Nucleus accumbens (tissue), 56 donors: ENCODE measurements around the gene CXorf58.
"Not testable (repeated sequence)": the region's sequence is repeated elsewhere in the genome, so short reads cannot be mapped to it uniquely, and the experiment has no call there.

ENCODE experiments used
- DNase-seq, 56 donors: peaks; one replicate each; lab custom pipeline; 2025; lab: John Stamatoyannopoulos, UW

CXorf58 gene, protein sequence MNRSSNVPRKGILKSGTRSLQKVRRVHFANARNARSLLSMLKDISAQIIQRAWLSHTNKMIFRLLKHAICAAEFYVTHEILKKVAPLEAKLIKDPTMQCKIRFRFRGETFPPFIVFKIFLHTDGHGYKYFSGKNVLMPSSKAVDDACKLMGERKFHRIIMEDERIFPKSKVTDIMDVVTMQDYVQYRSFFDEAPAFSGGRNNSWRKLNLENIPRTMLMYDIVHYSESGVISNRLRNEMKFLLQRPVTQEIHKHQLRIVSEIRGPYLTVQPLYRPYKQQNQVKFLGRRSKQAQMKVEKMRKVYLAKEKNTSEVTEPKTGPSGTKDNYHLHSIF

DNA sequence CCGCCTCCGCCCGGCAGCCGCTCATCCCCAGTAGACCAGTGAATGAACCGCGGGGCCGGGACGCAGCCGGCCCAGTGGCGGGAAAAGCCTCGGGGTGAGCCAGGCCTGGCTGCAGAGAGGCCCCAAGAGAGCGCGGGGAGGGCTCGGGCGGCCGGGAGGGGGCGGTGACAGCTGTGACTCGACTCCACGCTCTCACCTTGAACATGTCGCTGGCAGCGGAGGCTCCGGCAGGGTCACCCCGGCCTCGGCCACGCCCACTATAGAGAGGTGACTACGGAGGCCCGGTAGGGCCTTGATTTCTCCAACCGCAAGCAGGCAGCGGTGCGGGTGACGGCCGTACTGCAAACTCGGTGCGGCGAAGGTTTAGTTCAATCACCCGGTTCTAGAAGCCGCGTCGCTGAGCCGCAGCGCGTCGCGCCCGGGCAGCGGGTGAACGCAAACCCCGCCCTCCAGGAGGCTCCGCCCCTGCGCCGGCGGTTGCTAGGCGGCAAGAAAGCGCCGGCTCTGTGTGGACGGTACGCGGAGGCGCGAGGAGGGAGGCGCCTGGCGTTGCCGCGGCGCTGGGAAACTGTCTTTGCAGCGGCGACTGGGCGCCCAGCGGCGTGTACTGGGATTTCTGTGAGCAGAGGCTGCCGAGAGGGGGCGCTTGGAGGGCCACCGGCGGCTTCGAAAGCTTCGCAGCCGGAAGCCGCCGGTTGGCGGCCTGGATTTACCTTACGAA, at the start of gene CXorf58, which contains the start of gene APOO:
Gene CXorf58 (plus strand): TSS at position 509 of the 721 bp plus-strand sequence. CDS start 2,297 bp downstream, outside the sequence.
Gene APOO (minus strand): TSS at position 441 of the 721 bp plus-strand sequence. CDS start 236 bp downstream, at position 205.
- DNase-seq: peak in 55 of 56 donors; percentile 27 to 94 (median 82)

DNA sequence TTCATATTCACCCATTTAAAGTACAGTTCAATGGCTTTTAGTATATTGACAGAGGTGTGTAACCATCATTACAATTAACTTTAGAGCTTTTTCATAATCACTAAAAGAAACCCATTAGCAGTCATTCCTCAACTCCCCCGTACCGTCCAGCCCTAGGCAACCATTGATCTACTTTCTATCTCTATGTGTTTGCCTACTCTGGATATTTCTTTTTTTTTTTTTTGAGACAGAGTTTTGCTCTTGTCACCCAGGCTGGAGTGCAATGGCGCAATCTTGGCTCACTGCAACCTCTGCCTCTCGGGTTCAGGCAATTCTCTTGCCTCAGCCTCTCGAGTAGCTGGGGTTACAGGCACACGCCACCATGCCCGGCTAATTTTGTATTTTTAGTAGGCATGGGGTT, 48.6 kb upstream of the CXorf58 start:
- not testable (repeated sequence) for DNase-seq

DNA sequence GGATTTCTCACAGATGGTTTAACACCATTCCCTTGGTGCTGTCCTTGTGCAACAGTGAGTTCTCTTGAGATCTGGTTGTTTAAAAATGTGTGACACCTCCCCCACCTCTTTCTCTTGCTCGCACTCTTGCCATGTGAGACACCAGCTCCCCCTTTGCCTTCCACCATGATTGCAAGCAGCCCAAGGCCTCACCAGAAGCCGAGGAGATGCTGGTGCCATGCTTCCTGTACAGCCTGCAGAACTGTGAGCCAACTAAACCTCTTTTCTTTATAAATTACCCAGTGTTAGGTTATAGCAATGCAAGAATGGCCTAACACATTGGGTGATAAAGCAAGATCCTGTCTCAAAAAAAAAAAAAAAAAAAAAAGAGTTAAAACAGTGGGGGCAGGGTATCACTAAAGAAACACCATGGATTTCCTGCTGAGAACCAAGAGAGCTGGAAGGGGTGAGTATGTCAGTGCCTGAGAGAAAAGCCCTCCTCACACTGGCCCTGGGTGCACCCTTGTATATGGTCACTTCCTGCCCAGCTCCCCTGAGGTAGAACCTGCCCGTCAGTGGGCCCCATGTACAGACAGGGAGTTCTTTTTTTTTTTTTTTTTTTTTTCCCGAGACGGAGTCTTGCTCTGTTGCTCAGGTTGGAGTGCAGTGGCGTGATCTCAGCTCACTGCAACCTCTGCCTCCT, 46.5 kb upstream of the CXorf58 start:
- no peak for DNase-seq

DNA sequence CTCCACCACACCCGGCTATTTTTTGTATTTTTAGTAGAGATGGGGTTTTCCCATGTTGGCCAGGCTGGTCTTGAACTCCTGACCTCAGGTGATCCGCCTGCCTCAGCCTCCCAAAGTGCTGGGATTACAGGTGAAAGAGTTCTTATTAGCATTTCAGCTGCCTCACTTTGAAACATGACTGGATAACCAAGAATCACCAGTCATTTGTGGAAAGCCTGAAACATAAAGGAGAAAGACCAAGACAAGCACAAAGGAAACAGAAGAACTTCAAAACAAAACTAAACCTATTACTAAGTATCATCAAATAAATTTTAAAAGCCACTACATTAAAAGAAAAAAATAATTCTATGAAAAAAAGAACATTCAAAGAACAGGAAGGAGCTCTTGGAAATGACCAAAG, 45.9 kb upstream of the CXorf58 start:
- DNase-seq: not testable (repeated sequence)

DNA sequence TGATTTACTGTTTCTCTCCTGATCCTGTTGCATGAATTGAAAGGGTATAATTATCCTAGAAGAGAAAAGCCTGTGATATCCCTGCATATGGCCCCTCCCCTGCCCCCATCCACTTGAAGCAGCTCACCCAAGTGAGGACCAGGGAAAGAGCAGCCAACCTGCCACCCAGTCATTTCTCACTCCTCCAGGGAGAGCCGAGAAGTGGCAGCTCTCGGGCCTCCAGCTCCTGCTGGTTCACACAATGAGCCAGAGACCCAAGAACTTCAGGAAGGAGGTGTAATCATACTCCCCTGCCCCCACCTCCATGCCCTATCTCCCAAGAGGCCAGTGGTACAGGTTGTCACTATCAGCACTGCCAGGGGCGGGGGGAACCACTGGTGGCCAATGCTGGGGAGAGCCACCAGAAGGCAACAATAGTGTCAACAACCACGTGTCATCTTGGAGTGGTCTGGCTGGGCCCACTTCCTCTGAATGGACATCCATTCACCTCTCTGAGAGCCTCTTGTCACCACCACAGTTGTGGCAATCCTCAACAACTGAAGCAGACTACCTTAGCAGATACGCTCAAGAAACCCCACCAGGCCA, 43.0 kb upstream of the CXorf58 start:
- DNase-seq: no peak

DNA sequence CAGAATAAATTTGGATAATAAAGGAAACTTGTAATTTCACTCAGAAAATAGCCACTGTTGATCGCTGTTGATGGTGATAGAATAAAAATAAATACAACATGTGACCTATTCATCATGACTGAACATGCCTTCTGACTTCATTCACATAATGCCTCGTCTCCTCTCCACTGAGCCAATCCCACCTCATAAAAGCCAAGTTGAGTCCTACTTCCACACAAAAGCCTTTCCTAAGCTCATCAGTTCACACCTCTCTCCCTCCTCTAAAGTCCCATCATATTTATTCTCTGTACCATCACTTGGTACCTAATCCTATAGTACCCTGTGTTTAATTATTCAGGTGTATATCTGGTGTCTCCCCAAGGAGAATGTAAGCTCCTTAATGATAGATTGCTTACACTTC, 37.8 kb upstream of the CXorf58 start:
- no peak for DNase-seq

DNA sequence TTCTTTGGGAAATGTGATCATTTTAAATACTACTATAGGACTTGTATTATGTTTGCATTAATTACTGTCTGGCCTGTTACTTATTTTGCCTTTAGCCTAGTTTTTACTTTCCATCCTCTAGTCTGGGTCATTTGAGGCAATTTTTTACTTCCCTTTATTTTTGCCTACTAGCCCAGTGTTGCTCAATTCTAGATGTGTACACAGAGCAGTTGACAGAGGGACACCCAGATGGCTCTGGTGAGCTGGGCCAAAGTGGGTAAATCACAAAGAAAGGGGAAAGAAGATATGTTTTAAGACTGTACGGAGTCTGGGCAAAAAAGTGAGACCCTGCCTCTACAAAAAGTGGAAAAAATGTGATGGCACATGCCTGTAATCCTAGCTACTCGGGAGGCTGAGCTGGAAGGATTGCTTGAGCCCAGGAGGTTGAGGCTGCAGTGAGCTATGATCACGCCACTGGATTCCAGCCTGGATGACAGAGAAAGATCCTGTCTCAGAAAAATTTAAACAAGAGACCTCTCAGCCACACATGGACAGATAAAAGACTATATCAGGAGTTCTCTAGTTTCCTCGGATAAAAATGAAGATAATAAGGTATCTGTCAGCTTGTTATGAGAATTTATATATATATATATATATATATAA, 35.8 kb upstream of the CXorf58 start:
- DNase-seq: no peak

DNA sequence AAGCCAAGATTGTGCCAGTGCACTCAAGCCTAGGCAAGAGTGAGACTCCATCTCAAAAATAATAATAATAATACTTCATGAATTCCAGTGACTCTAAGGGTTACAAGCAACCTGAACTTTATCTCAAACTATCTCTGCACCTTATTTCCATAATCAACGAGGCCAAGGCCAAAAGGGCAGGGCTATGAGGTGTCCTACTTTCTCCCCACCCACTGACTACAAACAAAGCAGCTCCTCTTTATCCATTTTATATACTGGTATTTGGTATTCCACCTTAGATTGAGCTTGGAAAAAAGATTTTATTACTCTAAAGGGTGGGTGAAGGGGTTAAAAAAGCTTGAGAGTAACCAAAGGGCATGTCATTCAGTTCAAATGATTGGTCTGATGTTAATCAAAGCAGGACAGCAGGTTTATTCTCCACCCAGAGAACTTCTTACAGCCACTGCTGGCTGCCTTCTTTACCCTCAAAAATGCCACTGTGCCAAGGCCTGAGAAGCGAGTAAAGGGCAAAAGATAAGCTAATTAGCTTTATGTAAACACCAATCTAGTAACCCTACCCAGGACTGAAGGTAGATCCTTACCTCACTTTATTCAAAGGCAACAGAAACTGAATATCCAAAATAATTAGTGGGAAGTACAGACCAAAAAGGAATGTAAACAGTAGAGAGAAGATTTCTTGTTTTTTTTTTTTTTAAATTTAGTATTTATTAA, 28.3 kb upstream of the CXorf58 start:
- DNase-seq: no peak

DNA sequence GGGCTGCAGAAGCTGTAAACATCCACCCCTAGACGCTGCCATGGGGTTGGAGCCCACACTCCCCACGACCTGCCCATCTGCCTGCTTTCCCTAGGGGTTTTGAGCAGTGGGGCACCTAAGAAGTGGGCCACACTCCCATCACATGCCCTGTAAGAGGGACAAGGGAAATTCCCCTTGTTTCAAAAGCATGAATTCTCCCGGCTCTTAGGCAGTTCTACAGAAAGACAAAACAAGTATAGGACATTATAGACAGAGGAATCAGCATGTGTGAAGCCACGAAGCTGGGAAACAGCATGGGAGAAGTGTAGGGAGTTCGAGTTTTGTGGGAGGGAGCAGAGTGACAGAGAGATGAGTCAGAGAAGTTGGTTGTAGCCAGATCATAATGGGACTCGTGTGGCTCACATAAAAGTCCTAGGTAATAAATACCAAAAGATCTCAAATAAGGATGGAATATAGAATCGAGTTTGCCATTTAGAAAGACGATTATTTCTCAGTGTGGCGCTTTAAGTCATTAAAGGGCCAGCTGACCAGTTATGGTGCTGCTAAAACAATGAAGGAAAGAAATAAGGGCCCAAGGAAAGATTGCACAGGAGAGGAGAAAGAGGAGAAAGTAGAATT, 24.0 kb upstream of the CXorf58 start:
- peak in 5 of 56 donors; percentile 2 to 9 (median 4) for DNase-seq

DNA sequence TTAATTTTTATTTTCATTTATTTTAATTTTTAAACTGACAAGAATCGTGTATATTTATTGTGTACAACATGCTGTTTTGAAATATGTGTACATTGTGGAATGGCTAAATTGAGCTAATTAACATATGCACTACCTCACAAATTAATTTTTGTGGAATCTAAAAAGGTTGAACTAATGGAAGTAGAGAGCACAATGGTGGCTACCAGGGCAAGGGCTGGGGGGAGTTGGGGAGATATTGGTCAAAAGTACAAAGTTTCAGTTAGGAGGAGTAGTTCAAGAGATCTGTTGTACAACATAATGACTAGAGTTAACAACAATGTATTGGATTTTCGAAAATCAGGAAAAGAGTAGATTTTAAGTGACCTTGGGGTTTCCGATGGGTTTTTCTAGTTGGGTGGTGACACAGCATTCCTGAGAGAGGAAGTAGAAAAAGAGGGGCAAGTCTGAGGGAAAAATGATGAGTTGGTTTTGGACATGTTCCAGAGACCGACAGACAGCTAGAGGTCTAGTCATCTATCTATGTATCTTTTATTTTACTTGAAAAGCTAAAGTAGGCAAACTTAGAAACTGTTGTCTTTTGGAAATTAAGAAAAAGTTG, 23.3 kb upstream of the CXorf58 start:
- no peak for DNase-seq

DNA sequence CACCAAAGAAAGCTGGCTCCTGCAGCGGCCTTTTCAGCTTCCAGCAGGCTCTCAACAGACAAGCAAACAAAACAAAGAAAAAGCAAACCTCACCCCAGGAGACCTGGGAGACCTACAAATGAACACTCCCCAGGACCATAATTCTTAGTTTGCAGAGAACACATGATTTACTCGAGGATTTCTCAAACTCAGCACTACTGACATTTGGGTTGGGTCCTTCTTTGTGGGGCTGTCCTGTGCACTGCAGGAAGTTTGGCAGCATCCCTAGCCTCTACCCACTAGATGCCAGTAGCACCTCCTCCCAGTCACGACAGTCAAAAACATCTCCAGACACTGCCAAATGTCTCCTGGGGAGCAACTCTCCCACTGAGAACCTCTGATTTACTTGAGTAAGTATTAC, 22.0 kb upstream of the CXorf58 start:
- no peak for DNase-seq

DNA sequence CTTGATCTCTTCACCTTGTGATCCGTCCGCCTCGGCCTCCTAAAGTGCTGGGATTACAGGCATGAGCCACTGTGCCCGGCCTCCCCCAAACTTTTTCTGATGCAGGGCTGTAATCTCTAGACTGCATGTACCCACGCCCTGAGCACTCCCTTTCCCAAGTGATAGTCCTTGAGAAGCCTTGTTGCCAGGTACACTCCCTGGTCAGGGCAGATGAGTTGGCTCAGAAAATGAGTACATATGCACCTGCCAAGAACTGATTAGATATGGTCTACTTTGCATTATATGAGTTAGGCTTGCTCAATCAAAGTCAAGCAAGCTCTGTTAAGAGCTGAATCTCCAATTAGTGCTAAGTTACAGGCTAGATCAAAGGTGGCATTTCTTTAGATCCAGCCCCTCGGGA, 20.4 kb upstream of the CXorf58 start:
- no peak for DNase-seq

DNA sequence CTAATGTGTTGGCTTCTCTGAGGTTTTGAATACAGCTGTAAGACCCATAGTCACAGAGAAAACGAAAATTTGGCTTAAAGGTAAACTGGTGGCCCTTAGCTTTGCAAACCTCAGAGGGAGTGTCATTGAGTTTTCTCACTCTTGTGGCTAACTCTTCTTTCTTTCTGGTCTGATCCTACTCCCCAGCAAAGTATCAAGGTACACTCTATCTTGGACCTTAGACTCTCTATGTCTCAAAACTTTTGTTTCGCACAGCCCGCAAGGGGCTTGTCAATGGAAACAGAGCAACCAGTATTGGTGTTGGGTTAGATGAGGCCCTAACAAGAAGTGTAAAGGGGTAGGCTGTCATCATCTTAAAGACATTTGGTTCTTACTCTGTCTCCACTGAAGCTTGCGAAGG, 19.9 kb upstream of the CXorf58 start:
- no peak for DNase-seq

DNA sequence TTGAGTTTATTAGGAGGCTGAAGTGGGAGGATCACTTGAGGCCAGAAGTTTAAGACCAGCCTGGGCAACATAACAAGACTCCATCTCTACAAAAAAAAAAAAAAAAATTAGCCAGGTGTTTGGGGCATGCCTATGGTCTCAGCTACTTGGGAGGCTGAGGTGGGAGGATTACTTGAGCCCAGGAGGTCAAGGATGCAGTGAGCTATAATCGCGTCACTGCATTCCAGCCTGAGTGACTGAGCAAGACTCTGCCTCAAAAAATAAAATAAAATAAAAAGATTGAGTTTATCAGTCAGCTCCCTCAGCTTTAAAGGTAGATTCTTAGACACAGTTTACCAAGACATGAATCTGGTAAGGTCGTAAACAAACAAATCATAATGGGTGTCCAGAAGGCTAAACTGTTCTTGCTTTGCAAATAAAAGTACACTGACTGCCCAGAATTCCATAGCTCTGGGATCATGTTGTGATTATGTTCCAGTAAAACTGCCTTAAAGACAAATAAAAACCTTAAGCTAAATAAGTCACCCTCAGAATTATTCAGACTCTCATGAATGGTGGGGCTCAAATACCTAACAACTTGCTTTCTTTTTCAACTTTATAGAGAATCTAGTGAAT, 18.8 kb upstream of the CXorf58 start:
- no peak for DNase-seq

DNA sequence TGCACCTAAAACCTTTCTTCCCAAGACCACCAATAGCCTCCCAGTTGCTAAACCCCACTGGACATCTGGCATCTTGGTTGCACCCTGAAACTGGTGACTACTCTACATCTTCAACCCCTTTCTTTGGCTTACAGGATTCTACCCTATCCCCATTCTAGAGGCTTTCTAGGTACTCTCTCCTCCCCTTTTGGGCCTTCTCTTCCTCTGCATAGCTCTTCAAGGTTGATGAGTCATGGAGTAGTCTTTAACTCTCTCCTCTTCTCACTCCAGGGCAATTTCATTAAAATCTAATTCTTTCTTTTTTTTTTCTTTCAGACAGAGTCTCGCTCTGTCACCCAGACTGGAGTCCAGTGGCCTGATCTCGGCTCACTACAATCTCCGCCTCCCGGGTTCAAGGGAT, 16.9 kb upstream of the CXorf58 start:
- DNase-seq: no peak

DNA sequence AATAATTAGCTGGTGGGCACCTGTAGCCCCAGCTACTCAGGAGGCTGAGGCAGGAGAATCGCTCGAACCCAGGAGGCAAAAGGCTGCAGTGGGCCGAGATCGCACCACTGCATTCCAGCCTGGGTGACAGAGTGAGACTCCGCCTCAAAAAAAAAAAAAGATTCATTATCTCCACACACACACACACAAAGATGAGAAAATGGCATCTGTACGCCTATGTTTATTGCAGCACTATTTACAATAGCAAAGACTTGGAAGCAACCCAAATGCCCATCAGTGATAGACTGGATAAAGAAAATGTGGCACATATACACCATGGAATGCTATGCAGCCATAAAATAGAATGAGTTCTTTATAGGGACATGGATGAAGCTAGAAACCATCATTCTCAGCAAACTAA, 12.8 kb upstream of the CXorf58 start:
- not testable (repeated sequence) for DNase-seq

DNA sequence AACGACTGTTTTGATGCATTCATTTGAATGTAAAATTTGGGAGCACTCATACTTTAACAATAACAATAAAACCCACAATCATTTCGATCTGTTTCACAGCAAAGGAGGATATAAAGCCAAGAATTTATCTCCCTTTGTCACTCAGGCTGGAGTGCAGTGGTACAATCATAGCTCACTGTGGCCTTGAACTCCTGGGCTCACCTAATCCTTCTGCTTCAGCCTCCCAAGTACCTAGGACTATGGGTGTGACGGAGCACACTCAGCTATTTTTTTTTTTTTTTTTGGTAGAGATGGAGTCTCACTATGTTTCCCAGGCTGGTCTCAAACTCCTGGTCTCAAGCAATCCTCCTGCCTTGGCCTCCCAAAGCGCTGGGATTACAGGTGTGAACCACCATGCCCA, 11.3 kb upstream of the CXorf58 start:
- not testable (repeated sequence) for DNase-seq

DNA sequence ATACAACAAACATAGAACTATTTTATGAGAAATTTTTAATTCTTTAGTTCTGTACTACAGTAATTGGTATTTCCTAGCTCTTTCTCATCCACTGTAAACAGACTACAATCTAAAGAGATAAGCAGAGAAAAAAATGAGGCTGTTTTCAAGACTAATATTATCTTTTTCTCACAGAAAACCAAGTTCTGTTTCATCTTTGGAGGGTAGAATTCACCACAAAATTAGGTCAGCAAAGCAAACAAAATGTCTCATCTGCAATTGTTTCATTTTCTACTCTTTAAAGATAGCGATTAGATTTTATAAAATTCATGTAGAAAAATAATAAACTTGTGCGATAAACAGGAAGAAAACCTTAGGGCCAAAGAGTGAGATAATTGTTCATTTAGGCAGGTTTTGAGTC, 10.8 kb upstream of the CXorf58 start:
- DNase-seq: no peak
